ENCODE data around the gene PRKD2.
"Not testable (repeated sequence)": the region's sequence is repeated elsewhere in the genome, so short reads cannot be mapped to it uniquely, and the experiment has no call there.

Gene PRKD2

GRCh38 chr19:46639358-46640182 lies 77.3 kb downstream of the PRKD2 start:
- DNase-seq (ENCODE audit: insufficient read length, low spot score) (no peak), FAIRE-seq (no peak)

GRCh38 chr19:46637224-46637623 lies 79.7 kb downstream of the PRKD2 start:
- FAIRE-seq (no peak), DNase-seq (ENCODE audit: insufficient read length, low spot score) (no peak)

- FAIRE-seq (no peak), DNase-seq (ENCODE audit: insufficient read length, low spot score) (no peak)
These were observed 80.8 kb downstream of the PRKD2 start, which contains the start of gene GNG8 for GRCh38 chr19:46635920-46636761. Gene GNG8, minus strand, starts transcription at chr19:46636202. Its CDS starts 1,520 bp downstream, at chr19:46634682.

GRCh38 chr19:46634656-46635218 lies 82.2 kb downstream of the PRKD2 start:
- no peak for DNase-seq (ENCODE audit: insufficient read length, low spot score)
- FAIRE-seq = no peak

GRCh38 chr19:46634045-46634655 lies 82.8 kb downstream of the PRKD2 start:
- FAIRE-seq (peak; percentile 94), DNase-seq (ENCODE audit: insufficient read length, low spot score) (peak; percentile 78)

GRCh38 chr19:46633130-46633529 lies 83.8 kb downstream of the PRKD2 start:
- no peak for DNase-seq (ENCODE audit: insufficient read length, low spot score)
- FAIRE-seq = no peak

GRCh38 chr19:46631481-46631880 lies 85.4 kb downstream of the PRKD2 start:
- no peak for FAIRE-seq
- DNase-seq (ENCODE audit: insufficient read length, low spot score) = no peak

GRCh38 chr19:46630586-46631205 lies 86.2 kb downstream of the PRKD2 start:
- FAIRE-seq (no peak), DNase-seq (ENCODE audit: insufficient read length, low spot score) (no peak)

GRCh38 chr19:46629546-46630025 lies 87.3 kb downstream of the PRKD2 start:
- no peak for DNase-seq (ENCODE audit: insufficient read length, low spot score)
- FAIRE-seq = no peak

- not testable (repeated sequence) for DNase-seq (ENCODE audit: insufficient read length, low spot score); FAIRE-seq
These were observed 87.9 kb downstream of the PRKD2 start for GRCh38 chr19:46628970-46629369.

GRCh38 chr19:46626446-46626845 lies 90.5 kb downstream of the PRKD2 start:
- no peak for FAIRE-seq
- no peak for DNase-seq (ENCODE audit: insufficient read length, low spot score)

GRCh38 chr19:46625731-46626130 lies 91.2 kb downstream of the PRKD2 start:
- no peak for DNase-seq (ENCODE audit: insufficient read length, low spot score)
- FAIRE-seq = no peak

GRCh38 chr19:46624958-46625661 lies 91.8 kb downstream of the PRKD2 start, which contains the start of gene PTGIR:
Gene PTGIR, minus strand, starts transcription at chr19:46625089. Its CDS starts 864 bp downstream, at chr19:46624225.
- FAIRE-seq (peak; percentile 79), DNase-seq (ENCODE audit: insufficient read length, low spot score) (no peak)
